Fibroblast of lung (primary cell): ENCODE measurements around the gene TOPAZ1. TPM values are rescaled to one million over a fixed set of nuclear protein-coding genes. Genes with fewer than 3 reads are reported as not detected.

ENCODE experiments used
- DNase-seq, 2 donors: peaks; one replicate each; pipeline versions ENCODE4 v3.0.0 to v3.0.0-alpha.2; 2010; ENCODE audit warnings: low read depth in 2 of 2
- H2AFZ ChIP-seq: 2 replicates; pipeline ENCODE4 v1.5.1; 2012; ENCODE audit warnings: low read length, control low read depth, inconsistent platforms
- H3K27ac ChIP-seq: 2 replicates; pipeline ENCODE4 v1.5.1; 2011; ENCODE audit warnings: low read length, control low read depth; ENCODE audit not compliant: insufficient read depth
- H3K27me3 ChIP-seq: 2 replicates; pipeline ENCODE4 v1.5.1; 2011; ENCODE audit warnings: mild to moderate bottlenecking, low read length; ENCODE audit not compliant: control insufficient read depth, insufficient read depth
- H3K36me3 ChIP-seq: 2 replicates; pipeline ENCODE4 v1.5.1; 2011; ENCODE audit warnings: low read length; ENCODE audit not compliant: control insufficient read depth, insufficient read depth
- H3K4me1 ChIP-seq: 2 replicates; pipeline ENCODE4 v1.5.1; 2011; ENCODE audit warnings: low read length; ENCODE audit not compliant: control insufficient read depth, insufficient read depth; ENCODE audit errors: extremely low read depth
- H3K4me2 ChIP-seq: 2 replicates; pipeline ENCODE4 v1.5.1; 2011; ENCODE audit warnings: low read length, control low read depth; ENCODE audit not compliant: insufficient read depth; ENCODE audit errors: extremely low read depth
- H3K4me3 ChIP-seq, 4 experiments: fragments of 200-600 bp in 1 of 4; sonication (generic) in 1 of 4; replicated peaks in 1 of 4; 2 replicates each; pipeline ENCODE4 v1.5.1; 2011 to 2016; ENCODE audit warnings: low read length in 4 of 4, low read depth in 3 of 4, mild to moderate bottlenecking in 3 of 4, control low read depth in 2 of 4, inconsistent platforms in 1 of 4, mixed read lengths in 1 of 4; ENCODE audit not compliant: insufficient read depth in 1 of 4; ENCODE audit errors: control extremely low read depth in 1 of 4
- H3K79me2 ChIP-seq: 2 replicates; pipeline ENCODE4 v1.5.1; 2012; ENCODE audit warnings: mild to moderate bottlenecking, low read length, inconsistent platforms; ENCODE audit not compliant: control insufficient read depth, insufficient read depth
- H3K9ac ChIP-seq: 2 replicates; pipeline ENCODE4 v1.5.1; 2011; ENCODE audit warnings: mild to moderate bottlenecking, low read length, control low read depth; ENCODE audit not compliant: insufficient read depth
- H3K9me3 ChIP-seq: 2 replicates; pipeline ENCODE4 v1.5.1; 2012; ENCODE audit warnings: low read depth, low read length; ENCODE audit not compliant: control insufficient read depth, insufficient read depth
- H4K20me1 ChIP-seq: 2 replicates; pipeline ENCODE4 v1.5.1; 2011; ENCODE audit warnings: low read length; ENCODE audit not compliant: control insufficient read depth, insufficient read depth; ENCODE audit errors: extremely low read depth
- EZH2 ChIP-seq: IDR thresholded peaks from 2 replicates; pipeline ENCODE4 v1.5.1; 2012; ENCODE audit warnings: low read length, control low read depth, mild to moderate bottlenecking; ENCODE audit errors: missing control alignments
- polyA plus RNA-seq, 2 donors: library from polyadenylated mRNA; depleted of rRNA in 1 of 2; stranded (reverse) in 1 of 2; unstranded in 1 of 2; fragments of >200 nt; gene quantifications; 2 replicates each; pipeline ENCODE4 v1.2.1, GENCODE V29; 2011 to 2012; ENCODE audit warnings: missing spikeins in 1 of 2
- total RNA-seq: library from RNA; depleted of rRNA; stranded (reverse); fragments of >200 nt; gene quantifications from 2 replicates; pipeline ENCODE4 v1.2.1, GENCODE V29; 2014
- TF ChIP-seq, protein P1 (sequence below), 2 donors: IDR thresholded peaks in 1 of 2; conservative IDR thresholded peaks in 1 of 2; 1 replicate in 1 of 2; 2 replicates in 1 of 2; pipeline ENCODE4 v1.5.1; 2011 to 2012; ENCODE audit warnings: low read length in 2 of 2, control low read depth in 1 of 2, inconsistent platforms in 1 of 2, low read depth in 1 of 2, mild to moderate bottlenecking in 1 of 2

The TOPAZ1 gene
- total and polyA plus RNA-seq, 2 donors (not counting 1 experiment from before 2014, with no cell fraction given) = not detected

DNA sequence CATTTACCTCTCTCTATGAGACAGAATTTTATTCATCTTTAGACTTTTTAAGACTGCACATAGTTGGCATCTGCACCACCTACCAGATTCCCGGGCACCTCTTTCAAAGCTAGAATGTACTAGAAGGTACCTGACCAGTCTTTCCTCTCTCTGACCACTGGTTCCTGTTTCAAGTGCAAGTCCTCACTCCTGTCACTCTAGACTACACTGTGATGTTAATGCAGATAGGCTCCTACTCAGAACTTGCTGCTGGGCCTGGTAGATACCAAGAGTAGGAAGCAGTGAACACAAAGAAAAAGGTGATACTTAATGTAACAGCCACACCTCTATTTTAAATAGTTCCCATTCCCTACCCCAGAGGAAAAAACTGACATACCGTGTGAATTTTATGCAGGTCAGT lies 88.8 kb downstream of the TOPAZ1 start:
- no peaks in the 10 kb centered on the region for H4K20me1 ChIP-seq
- no peaks in the 10 kb centered on the region for H3K36me3 ChIP-seq
- H3K27me3 ChIP-seq = no peaks in the 10 kb centered on the region
- no peak overlapping the region for H3K4me3 ChIP-seq
- no peak overlapping the region for H2AFZ ChIP-seq
- TF ChIP-seq, protein P1, sequence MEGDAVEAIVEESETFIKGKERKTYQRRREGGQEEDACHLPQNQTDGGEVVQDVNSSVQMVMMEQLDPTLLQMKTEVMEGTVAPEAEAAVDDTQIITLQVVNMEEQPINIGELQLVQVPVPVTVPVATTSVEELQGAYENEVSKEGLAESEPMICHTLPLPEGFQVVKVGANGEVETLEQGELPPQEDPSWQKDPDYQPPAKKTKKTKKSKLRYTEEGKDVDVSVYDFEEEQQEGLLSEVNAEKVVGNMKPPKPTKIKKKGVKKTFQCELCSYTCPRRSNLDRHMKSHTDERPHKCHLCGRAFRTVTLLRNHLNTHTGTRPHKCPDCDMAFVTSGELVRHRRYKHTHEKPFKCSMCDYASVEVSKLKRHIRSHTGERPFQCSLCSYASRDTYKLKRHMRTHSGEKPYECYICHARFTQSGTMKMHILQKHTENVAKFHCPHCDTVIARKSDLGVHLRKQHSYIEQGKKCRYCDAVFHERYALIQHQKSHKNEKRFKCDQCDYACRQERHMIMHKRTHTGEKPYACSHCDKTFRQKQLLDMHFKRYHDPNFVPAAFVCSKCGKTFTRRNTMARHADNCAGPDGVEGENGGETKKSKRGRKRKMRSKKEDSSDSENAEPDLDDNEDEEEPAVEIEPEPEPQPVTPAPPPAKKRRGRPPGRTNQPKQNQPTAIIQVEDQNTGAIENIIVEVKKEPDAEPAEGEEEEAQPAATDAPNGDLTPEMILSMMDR (conservative IDR thresholded peaks at IDR 0.05 in 1 of 2, IDR thresholded peaks at IDR 0.05 in 1 of 2; ENCODE audit: low read depth in 1 of 2, low read length in 2 of 2) = no peak
- no peak for TF ChIP-seq EZH2
- H3K4me1 ChIP-seq = no peaks in the 10 kb centered on the region
- no peaks in the 10 kb centered on the region for H3K9me3 ChIP-seq
- no peak overlapping the region for H3K4me2 ChIP-seq
- no peak overlapping the region for H3K9ac ChIP-seq
- H3K27ac ChIP-seq = no peak overlapping the region
- no peaks in the 10 kb centered on the region for H3K79me2 ChIP-seq
- no peak for DNase-seq

DNA sequence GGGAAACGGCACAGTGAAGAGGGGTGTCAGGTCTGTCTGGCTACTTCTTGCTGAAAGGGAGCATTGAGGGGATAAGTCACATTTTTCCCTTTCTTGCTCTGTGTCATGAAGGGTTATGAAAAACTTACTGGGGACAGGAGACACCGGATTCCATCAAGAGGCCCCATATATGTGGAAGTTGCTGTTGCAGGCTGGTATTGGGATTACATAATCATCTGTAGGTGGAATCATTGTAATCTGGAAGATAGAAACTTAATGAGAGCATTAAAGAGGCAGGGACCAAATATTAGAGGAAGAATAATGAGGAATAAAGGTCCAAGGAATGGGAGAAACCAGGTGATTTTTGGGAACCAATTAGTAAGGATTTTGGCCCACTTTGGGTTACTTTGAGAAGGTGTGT lies 92.6 kb downstream of the TOPAZ1 start:
- no peak overlapping the region for H3K27ac ChIP-seq
- no peak overlapping the region for H3K4me2 ChIP-seq
- peaks cover 3% of the 10 kb centered on the region for H3K79me2 ChIP-seq
- no peaks in the 10 kb centered on the region for H4K20me1 ChIP-seq
- H3K9me3 ChIP-seq = no peaks in the 10 kb centered on the region
- TF ChIP-seq, protein P1 (conservative IDR thresholded peaks at IDR 0.05 in 1 of 2, IDR thresholded peaks at IDR 0.05 in 1 of 2; ENCODE audit: low read depth in 1 of 2, low read length in 2 of 2) = no peak
- TF ChIP-seq EZH2 = no peak
- no peak overlapping the region for H3K4me3 ChIP-seq
- H2AFZ ChIP-seq = no peak overlapping the region
- no peaks in the 10 kb centered on the region for H3K36me3 ChIP-seq
- H3K27me3 ChIP-seq = no peaks in the 10 kb centered on the region
- no peaks in the 10 kb centered on the region for H3K4me1 ChIP-seq
- no peak for DNase-seq
- no peak overlapping the region for H3K9ac ChIP-seq

DNA sequence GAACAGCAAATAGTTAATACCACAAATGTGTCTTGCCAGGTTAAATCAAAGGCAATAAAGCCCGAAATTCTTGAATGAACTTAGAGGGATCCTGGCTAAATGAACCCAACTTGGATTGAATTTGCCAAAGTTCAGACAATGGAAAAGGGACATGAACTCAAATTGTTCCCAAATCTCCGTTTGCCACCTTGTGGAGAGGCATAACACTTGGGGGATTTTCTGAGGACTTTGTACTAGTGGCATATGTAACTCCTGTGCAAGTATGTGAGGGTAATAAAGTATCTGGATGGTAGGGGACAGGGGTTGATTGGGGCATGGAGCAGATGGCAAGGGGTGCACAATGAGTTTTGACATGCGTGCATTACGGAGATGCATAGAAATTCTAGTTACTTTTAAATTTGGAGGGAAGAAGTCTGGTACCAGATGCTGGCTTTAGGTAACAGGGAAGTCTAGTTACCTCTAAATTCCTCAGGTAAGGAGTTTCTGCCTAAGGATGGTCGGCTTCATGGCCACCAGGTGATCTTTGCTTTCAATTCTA lies 95.6 kb downstream of the TOPAZ1 start:
- TF ChIP-seq, protein P1 (conservative IDR thresholded peaks at IDR 0.05 in 1 of 2, IDR thresholded peaks at IDR 0.05 in 1 of 2; ENCODE audit: low read depth in 1 of 2, low read length in 2 of 2) = no peak
- TF ChIP-seq EZH2 = no peak
- H3K4me1 ChIP-seq = peaks cover 5% of the 10 kb centered on the region
- H2AFZ ChIP-seq = peak overlapping the region; percentile 12
- H3K27me3 ChIP-seq = no peaks in the 10 kb centered on the region
- no peaks in the 10 kb centered on the region for H3K36me3 ChIP-seq
- H3K79me2 ChIP-seq = peaks cover 17% of the 10 kb centered on the region
- H3K27ac ChIP-seq = no peak overlapping the region
- DNase-seq = no peak
- no peaks in the 10 kb centered on the region for H4K20me1 ChIP-seq
- H3K9ac ChIP-seq = no peak overlapping the region
- H3K4me2 ChIP-seq = peak overlapping the region; percentile 29
- peak overlapping the region in 3 of 4 experiments; percentile 77 to 97 (median 82) for H3K4me3 ChIP-seq
- no peaks in the 10 kb centered on the region for H3K9me3 ChIP-seq
